Subcutaneous adipose tissue (tissue), 4 donors: Measurements from ENCODE around the gene CEND1. TPM values are rescaled to one million over a fixed set of nuclear protein-coding genes. Genes with fewer than 3 reads are reported as not detected.

Source experiments
- CTCF ChIP-seq: fragments of 450-650 bp; IDR thresholded peaks from one replicate; pipeline ENCODE4 v1.5.1; 2016; ENCODE audit warnings: low read depth, mild to moderate bottlenecking, control low read depth, antibody characterized with exemption, moderate library complexity
- total RNA-seq, 4 donors: library from RNA; depleted of rRNA; stranded (reverse); fragments of >200 nt; gene quantifications; one replicate each; pipeline ENCODE4 v1.1.0, GENCODE V29; 2016

The CEND1 gene
- total RNA-seq, 4 donors from 2014 or later, result not detected

GRCh38 chr11:786235-787083 lies 3.4 kb downstream of the CEND1 start:
- no peak for TF ChIP-seq CTCF

DNA sequence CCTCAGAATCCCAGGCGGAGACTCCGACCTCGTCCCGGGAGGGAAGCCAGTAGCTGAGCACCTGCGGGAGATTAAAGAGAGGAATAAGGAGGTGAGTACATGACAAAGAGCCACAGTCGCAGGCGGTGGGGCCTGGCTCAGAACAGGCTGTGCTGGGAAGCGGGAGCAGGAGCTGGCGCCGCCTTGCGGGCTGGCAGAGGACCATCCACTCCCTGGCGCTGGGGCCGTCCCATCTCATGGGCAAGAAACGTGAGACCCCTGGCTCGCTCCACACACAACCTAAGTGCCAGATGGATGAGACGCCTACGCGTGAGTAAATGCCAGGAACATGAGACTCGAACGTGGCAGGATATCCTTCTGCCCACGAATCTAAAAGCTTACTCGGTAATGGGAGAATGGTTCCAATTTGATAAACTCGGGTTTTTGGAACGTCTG lies 6.3 kb downstream of the CEND1 start:
- no peak for TF ChIP-seq CTCF

DNA sequence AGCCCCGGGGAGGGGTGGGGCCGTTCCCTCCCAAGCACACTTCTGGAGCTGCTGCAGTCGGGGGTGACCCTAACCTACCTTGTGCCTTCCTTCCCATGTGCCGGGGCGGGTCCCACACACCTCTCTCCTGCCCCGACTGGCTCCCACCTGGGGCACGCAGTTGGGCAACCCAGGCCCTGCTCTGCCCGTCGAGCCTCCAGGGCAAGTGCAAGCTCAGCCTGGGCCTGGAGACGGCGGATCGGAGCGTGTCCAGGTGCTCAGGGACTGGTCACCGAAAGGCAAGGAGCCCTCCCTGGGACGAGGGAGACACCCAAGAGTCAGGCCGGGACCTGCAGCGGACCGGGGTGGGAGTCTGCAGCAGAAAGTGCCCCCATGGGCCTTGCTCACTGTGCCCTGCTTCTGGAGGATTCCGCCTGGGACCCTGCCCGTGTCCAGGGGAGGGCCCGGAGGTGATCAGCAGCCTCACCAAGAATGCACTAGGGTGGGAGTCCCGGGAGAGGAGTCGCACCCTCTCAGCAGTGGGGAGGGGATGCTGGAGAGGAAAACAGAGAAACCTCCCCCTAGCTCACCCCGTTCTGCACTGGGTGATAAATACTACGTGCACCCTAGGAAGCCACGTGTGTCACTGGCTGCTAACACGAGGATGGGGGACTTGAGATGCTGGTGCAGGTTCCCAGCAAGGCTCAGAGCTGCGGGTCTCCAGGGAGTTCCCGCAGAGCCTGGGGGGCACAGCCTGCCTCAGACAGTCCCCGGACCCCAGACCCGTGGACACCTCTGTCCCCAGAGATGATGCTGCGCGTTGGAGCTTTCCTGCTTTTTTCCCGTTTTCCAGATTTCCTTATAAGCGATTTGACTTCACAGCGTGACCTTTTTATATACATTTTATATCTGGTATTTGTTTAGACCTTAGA lies 7.4 kb downstream of the CEND1 start:
- TF ChIP-seq CTCF, result no peak

GRCh38 chr11:779955-780532 lies 9.8 kb downstream of the CEND1 start:
- no peak for TF ChIP-seq CTCF

DNA sequence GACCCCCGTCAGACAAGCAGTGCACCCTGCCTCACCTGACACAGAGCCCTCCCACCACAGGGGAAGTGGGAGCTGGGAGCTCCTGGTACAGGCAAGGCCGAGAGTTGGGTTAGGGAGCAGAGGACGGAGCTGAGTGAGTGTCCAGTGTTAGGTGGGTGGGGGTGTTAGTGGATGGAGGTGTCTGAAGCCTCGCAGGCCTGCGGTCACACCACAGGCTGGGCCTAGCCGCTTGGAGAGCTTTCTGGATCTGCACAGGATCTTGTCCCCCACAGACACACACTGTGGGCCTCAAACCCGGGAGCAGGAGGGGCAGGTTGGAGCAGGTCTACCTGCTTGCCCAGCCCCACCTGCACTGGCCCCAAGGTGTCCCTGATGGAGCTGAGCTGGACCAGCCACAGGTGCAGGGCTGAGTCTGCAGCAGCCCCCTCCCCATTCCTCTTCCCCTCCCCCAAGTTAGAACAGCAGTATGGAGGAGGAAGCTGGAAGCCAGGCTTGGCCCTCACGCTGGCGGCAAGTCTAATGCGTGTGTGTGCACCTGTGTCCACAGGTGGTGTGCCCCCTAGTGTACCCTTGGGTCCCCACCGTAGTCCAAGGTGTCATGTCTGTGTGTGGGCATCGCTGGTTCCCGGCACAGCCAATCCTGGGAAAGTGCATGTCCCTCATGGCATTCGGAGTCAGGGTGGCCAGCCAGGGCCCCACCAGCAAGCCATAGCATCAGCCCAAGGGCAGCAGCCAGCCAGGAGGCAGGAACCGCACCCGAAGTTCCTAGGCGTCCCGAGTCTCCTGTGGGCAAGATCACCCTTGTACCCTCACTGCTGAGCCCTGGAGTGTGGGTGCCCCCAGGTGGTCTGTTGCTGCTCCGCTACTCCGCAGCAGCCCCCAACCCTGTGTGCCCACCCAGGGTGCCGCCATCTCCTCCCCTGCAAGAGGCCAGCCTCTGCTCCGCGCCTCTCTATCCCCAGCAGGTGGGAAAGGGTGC lies 10.6 kb downstream of the CEND1 start:
- no peak for TF ChIP-seq CTCF

- TF ChIP-seq CTCF, result no peak
Measured at GRCh38 chr11:777288-778255, 12.3 kb downstream of the CEND1 start, which contains the start of gene GATD1. Gene GATD1, minus strand, starts transcription at chr11:777487. Its CDS starts 25 bp downstream, at chr11:777462.
